GM12872 (cell line): ENCODE measurements around the gene AFDN.

Experiments used
- CTCF ChIP-seq: IDR thresholded peaks from 3 replicates; pipeline ENCODE4 v1.5.1; 2011; ENCODE audit warnings: low read depth, mild to moderate bottlenecking, low read length, moderate library complexity; ENCODE audit not compliant: insufficient read depth

AFDN gene

GRCh38 chr6:167781868-167782267, 44.8 kb upstream of the AFDN start:
- no peak for TF ChIP-seq CTCF

- TF ChIP-seq CTCF = no peak
These were observed 43.8 kb upstream of the AFDN start for GRCh38 chr6:167782698-167783517.

- no peak for TF ChIP-seq CTCF
These were observed 39.6 kb upstream of the AFDN start for GRCh38 chr6:167786853-167787675.

- TF ChIP-seq CTCF = no peak
These were observed 38.7 kb upstream of the AFDN start for GRCh38 chr6:167787896-167788562.

- TF ChIP-seq CTCF = no peak
These were observed 38.2 kb upstream of the AFDN start for GRCh38 chr6:167788563-167788903.

GRCh38 chr6:167789358-167789757, 37.4 kb upstream of the AFDN start:
- no peak for TF ChIP-seq CTCF

- TF ChIP-seq CTCF = no peak
These were observed 35.5 kb upstream of the AFDN start for GRCh38 chr6:167791091-167791779.
